OCI-LY1 (cell line): ENCODE data around the gene ZDHHC11B.

Experiments used
- CTCF ChIP-seq: fragments of 200-600 bp; sonication (generic), shearing (Covaris generic); IDR thresholded peaks from 2 replicates; pipeline ENCODE4 v1.5.1; 2017; ENCODE audit warnings: mild to moderate bottlenecking, antibody characterized with exemption, low read length, moderate library complexity, mixed read lengths
- EZH2 ChIP-seq: fragments of 200-600 bp; sonication (generic), shearing (Covaris generic); IDR thresholded peaks from 2 replicates; pipeline ENCODE4 v1.8.0; 2017; ENCODE audit warnings: borderline replicate concordance, mixed run types, mild to moderate bottlenecking, antibody characterized with exemption, low read length, moderate library complexity, mixed read lengths

GRCh38 chr5:665541-665955 is 119.0 kb downstream of the ZDHHC11B start:
- no peak for TF ChIP-seq CTCF
- TF ChIP-seq EZH2 = no peak
